A204.1 (cell line): ENCODE data around the gene CENPP.

Experiments
- FAIRE-seq: peaks from 2 replicates; lab custom pipeline; 2012; peaks lifted over from hg19 to GRCh38; lab: Jason Lieb, UNC

CENPP gene

GRCh38 chr9:92509050-92509449 is 183.3 kb downstream of the CENPP start:
- no peak for FAIRE-seq

DNA sequence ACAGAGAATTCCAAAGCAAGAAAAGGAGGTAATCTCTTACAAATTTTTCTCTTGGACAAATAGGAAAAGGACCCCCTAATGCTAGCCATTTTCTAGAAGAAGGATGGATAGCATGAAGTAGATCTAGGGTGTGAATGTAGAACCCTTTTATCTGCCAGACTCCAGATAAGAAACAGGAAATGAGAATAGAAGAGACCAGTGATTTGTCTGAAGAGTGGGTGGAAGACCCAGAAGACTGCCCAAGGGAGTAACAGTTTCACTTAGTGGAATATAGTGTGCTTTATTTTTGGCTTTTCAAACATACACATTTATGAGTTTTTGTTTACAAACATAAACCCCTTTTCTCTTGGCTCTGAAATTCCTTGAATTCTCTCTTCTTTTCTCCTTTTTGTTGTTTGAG is 185.0 kb downstream of the CENPP start:
- FAIRE-seq: no peak

GRCh38 chr9:92512622-92513021 is 186.9 kb downstream of the CENPP start:
- FAIRE-seq: no peak

DNA sequence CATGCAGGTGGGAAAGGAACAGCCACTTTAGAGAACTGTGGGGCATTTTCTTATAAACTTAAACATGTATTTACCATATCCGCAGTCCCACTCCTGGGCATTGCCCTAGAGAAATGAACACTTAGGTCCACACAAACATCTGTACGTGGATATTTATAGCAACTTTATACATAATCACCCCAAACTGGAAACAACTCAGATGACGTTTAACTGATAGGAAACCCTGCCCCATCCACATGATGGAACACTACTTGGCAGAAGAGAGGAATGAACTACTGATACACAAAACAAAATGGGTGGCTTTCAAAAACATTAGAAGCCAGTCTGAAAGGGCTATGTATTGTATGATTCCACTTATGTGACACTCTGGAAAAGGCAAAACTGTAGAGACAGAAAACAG is 187.6 kb downstream of the CENPP start:
- FAIRE-seq: no peak

GRCh38 chr9:92514635-92515034 is 188.9 kb downstream of the CENPP start:
- no peak for FAIRE-seq

- no peak for FAIRE-seq
Observed at GRCh38 chr9:92516521-92516920, 190.8 kb downstream of the CENPP start.

GRCh38 chr9:92517046-92517445 is 191.3 kb downstream of the CENPP start:
- FAIRE-seq: no peak

DNA sequence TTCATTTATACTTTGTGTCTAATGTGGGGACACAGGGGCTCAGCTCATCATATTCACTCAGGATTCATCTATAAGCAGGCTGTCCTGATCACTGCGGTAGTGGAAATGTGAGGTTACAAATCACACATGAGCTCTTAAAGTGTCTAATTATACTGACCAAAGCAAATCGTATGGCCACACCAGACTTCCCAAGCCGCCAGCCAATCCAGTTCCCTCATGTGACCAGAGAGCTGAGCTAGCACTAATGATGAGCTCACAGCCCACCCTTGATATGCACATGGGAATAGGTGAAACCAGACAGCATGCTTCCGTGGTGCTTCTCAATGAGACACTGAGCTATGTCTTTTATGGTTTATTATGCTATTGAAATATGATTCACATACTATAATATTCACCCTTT is 192.4 kb downstream of the CENPP start:
- no peak for FAIRE-seq

DNA sequence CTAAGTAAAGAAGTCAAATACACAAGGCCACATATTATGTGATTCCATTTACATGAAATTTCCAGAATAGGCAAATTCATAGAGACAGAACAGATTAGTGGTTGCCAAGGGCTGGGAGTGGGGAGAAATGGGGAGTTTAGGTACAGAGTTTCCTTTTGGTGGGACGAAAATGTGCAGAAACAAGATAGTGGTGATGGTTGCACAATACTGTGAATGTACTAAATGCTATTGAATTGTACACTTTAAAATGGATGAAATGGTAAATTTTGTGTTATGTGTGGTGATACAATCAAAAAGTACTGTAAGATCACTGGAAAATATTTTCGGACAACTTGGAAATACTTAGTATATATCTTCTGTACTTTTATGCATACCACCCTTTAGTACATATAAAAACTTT is 195.1 kb downstream of the CENPP start:
- FAIRE-seq: no peak

GRCh38 chr9:92522983-92523970 is 197.5 kb downstream of the CENPP start:
- no peak for FAIRE-seq

GRCh38 chr9:92524881-92525280 is 199.1 kb downstream of the CENPP start:
- no peak for FAIRE-seq

- FAIRE-seq: no peak
Observed at GRCh38 chr9:92525306-92525705, 199.6 kb downstream of the CENPP start.

DNA sequence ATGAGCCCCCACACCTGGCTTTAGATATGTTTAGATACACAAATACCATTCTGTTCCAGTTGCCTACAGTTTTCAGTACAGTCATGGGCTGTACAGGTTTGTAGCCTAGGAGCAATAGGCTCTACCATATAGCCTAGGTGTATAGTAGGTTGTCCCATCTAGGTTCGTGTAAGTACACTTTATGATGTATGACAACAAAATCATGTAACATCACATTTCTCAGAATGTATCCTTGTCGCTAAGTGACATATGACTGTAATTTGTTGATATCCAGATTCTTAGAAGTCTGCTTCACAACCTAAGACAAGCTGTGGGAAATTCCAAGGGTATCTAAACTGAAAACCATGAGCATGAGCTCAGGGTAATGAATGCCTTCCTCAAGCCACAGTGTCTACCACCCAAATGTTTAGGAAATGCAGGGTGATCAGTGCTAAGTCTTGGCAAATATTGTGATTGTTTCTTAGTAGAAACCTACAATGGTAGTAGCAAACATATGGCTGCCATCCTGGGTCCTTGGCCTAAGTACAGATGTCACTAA is 201.6 kb downstream of the CENPP start:
- FAIRE-seq: no peak

GRCh38 chr9:92527832-92528521 is 202.2 kb downstream of the CENPP start:
- FAIRE-seq: no peak

DNA sequence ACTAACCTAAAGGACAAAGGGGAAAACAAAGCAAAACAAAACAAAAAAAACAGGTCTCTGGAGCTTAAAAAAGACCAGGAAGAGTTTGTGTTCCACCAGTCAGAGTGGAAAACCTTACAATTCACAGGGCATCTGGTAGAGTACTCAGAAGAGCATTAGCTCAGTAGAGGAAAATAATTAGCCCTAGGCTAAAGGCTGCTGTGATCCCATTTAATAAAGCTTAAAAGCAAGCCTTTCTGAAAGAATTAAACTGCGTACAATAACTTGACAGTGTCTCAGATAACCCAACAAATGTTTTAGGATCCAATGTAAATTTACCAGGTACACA is 202.7 kb downstream of the CENPP start:
- no peak for FAIRE-seq

DNA sequence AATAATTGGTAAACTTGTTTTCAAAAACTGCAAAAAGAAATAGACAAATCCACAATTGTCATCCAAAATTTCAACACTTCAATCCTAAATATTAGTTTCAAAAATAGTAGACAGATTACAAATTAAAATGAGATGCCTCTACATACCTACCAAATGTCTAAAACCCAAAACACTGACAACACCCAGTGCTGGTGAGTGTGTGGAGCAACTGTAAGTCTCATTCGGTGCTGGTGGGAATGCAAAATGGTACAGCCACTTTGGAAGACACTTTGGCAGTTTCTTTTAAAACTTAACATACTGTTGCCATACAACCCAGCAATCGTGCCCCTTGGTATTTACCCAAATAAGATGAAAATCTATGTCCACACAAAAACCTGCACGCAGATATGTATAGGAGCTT is 203.4 kb downstream of the CENPP start:
- no peak for FAIRE-seq

DNA sequence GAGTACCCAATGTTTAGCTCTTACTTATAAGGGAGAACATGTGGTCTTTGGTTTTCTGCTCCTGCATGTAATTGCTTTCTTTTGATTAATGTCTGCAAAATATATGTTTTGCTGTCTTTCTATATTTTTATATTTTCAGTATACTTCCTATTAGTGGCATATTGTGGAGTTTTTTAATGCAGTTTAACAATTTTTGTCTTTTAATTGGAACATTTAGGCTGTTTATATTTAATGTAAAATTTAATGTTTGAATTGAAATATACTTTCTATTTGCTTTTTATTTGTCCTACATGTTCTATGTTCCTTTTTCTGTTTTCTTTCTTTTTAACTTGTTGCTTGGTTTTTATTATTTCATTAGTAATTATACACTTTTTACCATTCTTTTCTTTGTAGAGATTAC is 205.1 kb downstream of the CENPP start:
- FAIRE-seq: peak; percentile 70

DNA sequence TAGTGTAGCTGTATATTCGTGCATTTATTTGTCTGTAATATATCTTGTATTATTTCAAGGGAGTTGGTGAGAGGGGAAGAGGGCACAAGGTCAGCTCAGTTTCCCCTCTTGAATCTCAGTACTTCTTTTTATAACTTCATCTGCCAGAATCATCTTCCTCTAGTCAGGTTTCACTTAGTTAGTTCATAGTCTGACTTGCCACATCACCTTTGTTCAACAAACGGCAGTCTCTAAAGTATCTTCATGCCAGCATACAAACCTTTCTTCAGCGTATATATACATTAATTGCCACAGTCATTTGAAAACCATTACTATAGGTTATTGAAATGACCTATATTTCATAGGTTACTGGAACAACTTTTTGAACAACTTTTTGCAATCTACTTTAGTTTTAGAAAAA is 208.5 kb downstream of the CENPP start:
- no peak for FAIRE-seq

GRCh38 chr9:92534674-92535073 is 208.9 kb downstream of the CENPP start:
- FAIRE-seq: no peak

GRCh38 chr9:92535940-92536850 is 210.4 kb downstream of the CENPP start, which contains the start of gene ECM2:
Gene ECM2 (minus strand): TSS chr9:92535990. CDS start chr9:92522866, 13,124 bp downstream.
- FAIRE-seq: no peak

GRCh38 chr9:92538541-92538940 is 212.8 kb downstream of the CENPP start:
- no peak for FAIRE-seq

GRCh38 chr9:92543972-92544371 is 218.2 kb downstream of the CENPP start:
- no peak for FAIRE-seq
